Measurements from ENCODE around the gene AKR1E2.

AKR1E2 gene

DNA sequence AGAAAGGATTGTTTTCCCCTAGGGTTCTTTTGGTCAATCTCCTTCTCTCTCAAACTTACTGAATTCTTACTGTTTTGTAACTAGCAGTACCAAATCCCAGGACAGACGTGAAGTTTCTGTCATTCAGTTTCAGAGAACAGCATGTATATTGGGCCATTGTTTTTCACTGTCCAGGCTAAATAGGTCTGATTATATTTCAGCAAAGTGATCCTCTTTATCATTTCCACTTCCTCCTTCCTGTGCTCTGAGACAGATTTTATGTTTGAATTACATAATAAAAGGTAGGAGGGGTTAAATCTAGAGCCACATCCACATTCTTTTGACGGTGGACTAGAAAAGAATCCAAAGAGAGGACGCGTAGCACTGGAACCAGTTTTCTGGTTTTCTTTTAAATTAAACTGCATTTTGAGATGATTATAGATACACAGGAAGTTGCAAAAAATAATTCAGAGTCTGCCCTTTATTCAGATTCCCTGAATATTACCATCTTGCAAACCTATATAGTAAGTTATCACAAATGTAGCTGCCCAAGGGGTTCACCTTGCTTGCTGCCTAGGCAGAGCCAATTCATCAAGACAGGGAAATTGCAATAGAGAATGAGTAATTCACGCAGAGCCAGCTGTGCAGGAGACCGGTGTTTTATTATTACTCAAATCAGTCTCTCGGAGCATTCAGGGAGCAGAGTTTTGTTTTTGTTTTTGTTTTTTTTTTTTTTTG lies 40.1 kb downstream of the AKR1E2 start:
- Histone ChIP-seq H3K9ac (ENCODE audit: low read length in 2 of 2) (no peak overlapping the region), H3K36me3 (ENCODE audit: control insufficient read depth in 2 of 2, insufficient read depth in 2 of 2, low read length in 2 of 2) (no peaks in the 10 kb centered on the region), H3K4me1 (ENCODE audit: control insufficient read depth, insufficient read depth, low read length) (no peaks in the 10 kb centered on the region), H3K27me3 (ENCODE audit: control insufficient read depth in 1 of 2, insufficient read depth in 2 of 2, low read length in 2 of 2) (no peaks in the 10 kb centered on the region), H3K4me3 (ENCODE audit: low read length in 2 of 2) (no peak overlapping the region), H3K27ac (ENCODE audit: low read length) (no peak overlapping the region), H3K9me3 (ENCODE audit: control insufficient read depth in 2 of 2, low read length in 2 of 2) (no peaks in the 10 kb centered on the region)

DNA sequence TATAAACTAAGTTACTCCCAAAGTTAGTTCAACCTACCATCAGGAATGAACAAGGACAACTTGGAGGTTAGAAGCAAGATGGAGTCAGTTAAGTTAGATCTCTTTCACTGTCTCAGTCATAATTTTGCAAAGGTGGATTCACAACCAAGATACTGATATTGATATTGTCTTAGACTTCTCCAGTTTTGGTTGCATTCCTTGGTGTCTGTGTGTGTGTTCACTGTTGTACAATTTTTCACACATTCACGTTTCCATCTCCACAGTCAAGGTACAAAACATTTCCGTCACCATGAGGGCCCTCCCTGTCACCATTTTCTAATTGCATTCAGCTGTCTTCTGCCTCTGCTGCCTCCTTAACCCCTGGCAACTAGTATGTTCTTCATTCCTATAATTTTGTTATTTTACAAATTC lies 41.1 kb downstream of the AKR1E2 start:
- Histone ChIP-seq H3K9ac (ENCODE audit: low read length in 2 of 2) (no peak overlapping the region), H3K9me3 (ENCODE audit: control insufficient read depth in 2 of 2, low read length in 2 of 2) (no peaks in the 10 kb centered on the region), H3K27me3 (ENCODE audit: control insufficient read depth in 1 of 2, insufficient read depth in 2 of 2, low read length in 2 of 2) (no peaks in the 10 kb centered on the region), H3K27ac (ENCODE audit: low read length) (no peak overlapping the region), H3K4me1 (ENCODE audit: control insufficient read depth, insufficient read depth, low read length) (no peaks in the 10 kb centered on the region), H3K36me3 (ENCODE audit: control insufficient read depth in 2 of 2, insufficient read depth in 2 of 2, low read length in 2 of 2) (no peaks in the 10 kb centered on the region), H3K4me3 (ENCODE audit: low read length in 2 of 2) (no peak overlapping the region)

DNA sequence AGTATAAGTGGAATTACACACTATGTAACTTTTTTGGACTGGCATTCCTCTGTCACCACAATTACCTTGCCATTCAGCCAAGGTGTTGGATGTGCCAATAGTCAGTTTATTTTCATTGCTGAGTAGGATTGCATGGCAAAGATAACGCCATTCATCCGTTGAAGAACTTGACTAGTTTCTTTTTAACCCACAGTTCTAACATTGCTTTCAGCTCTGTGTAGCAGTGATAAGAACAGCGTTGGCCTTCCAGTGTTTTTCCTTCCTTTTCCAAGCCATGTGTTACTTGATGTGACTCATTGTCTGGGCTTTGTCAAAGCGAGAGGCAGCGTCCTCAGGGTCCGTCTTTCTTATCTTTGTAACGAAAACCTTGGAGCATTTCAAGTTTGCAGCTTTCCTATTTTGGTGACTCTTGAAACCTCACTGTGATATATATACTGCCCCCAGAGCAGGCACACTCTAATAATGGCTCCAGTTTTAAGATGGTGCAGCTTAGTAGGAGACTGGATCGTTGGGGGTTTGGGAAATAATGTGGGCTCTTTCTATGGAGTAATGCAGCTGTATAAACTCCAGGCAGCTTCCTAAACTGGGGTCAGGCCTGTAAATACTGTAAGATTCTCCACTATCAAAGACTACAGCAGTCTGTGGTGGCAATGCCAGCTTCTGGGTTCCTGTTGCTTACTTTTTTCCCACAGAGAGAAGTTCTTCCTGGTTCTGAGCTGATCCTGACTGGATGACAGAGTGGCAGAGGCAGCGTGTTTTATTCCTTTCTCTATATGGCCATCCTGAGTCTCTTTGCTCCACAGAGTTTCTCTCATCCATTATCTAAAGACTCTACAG lies 41.7 kb downstream of the AKR1E2 start:
- H3K36me3 ChIP-seq (ENCODE audit: control insufficient read depth in 2 of 2, insufficient read depth in 2 of 2, low read length in 2 of 2): no peaks in the 10 kb centered on the region
- H3K27ac ChIP-seq (ENCODE audit: low read length): no peak overlapping the region
- H3K27me3 ChIP-seq (ENCODE audit: control insufficient read depth in 1 of 2, insufficient read depth in 2 of 2, low read length in 2 of 2): no peaks in the 10 kb centered on the region
- no peak overlapping the region for H3K4me3 ChIP-seq (ENCODE audit: low read length in 2 of 2)
- H3K9me3 ChIP-seq (ENCODE audit: control insufficient read depth in 2 of 2, low read length in 2 of 2): no peaks in the 10 kb centered on the region
- H3K9ac ChIP-seq (ENCODE audit: low read length in 2 of 2): no peak overlapping the region
- H3K4me1 ChIP-seq (ENCODE audit: control insufficient read depth, insufficient read depth, low read length): no peaks in the 10 kb centered on the region

DNA sequence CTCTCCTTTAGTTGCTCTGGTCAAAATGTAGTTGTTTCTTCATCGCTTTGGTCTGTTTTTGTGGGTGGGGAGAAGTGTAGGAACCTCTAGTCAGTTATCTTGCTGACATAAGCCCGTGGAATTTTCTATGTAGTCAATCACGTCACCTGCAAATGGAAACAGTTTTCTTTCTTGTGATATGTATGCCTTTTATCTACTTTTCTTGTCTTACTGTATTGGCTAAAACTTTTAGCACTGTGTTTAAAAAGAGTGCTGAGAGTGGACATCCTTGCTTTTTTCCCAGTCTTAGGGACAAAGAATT lies 42.3 kb downstream of the AKR1E2 start:
- no peak overlapping the region for H3K27ac ChIP-seq (ENCODE audit: low read length)

DNA sequence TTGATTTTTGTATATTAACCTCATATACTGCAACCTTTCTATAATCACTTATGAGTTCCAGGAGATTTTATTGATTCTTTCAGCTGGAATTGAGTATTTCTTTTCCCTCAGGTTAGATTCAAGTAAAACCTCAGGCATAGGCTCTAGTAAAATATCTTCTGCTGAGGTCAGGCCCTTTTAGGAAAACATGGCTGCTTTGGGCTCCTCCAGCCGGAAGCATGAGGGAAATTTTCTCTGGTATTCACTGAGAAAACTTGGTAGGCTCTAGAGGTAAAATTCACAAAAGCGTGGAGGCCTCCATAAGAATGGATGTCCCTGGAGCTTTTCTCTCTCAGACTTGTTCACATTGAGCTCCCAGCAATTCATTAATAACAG lies 56.7 kb downstream of the AKR1E2 start:
- Histone ChIP-seq H3K4me1 (ENCODE audit: control insufficient read depth, insufficient read depth, low read length) (no peaks in the 10 kb centered on the region), H3K27me3 (ENCODE audit: control insufficient read depth in 1 of 2, insufficient read depth in 2 of 2, low read length in 2 of 2) (no peaks in the 10 kb centered on the region), H3K4me3 (ENCODE audit: low read length in 2 of 2) (no peak overlapping the region), H3K27ac (ENCODE audit: low read length) (no peak overlapping the region), H3K9ac (ENCODE audit: low read length in 2 of 2) (no peak overlapping the region), H3K9me3 (ENCODE audit: control insufficient read depth in 2 of 2, low read length in 2 of 2) (no peaks in the 10 kb centered on the region), H3K36me3 (ENCODE audit: control insufficient read depth in 2 of 2, insufficient read depth in 2 of 2, low read length in 2 of 2) (peaks cover 0 to 2% of the 10 kb centered on the region in 2 donors)

More for the DNA sequence above, 42.3 kb downstream of the AKR1E2 start:
- Histone ChIP-seq H3K4me3 (ENCODE audit: low read length in 2 of 2) (no peak overlapping the region), H3K36me3 (ENCODE audit: control insufficient read depth in 2 of 2, insufficient read depth in 2 of 2, low read length in 2 of 2) (no peaks in the 10 kb centered on the region), H3K9me3 (ENCODE audit: control insufficient read depth in 2 of 2, low read length in 2 of 2) (no peaks in the 10 kb centered on the region), H3K9ac (ENCODE audit: low read length in 2 of 2) (no peak overlapping the region), H3K27me3 (ENCODE audit: control insufficient read depth in 1 of 2, insufficient read depth in 2 of 2, low read length in 2 of 2) (no peaks in the 10 kb centered on the region), H3K4me1 (ENCODE audit: control insufficient read depth, insufficient read depth, low read length) (no peaks in the 10 kb centered on the region)

DNA sequence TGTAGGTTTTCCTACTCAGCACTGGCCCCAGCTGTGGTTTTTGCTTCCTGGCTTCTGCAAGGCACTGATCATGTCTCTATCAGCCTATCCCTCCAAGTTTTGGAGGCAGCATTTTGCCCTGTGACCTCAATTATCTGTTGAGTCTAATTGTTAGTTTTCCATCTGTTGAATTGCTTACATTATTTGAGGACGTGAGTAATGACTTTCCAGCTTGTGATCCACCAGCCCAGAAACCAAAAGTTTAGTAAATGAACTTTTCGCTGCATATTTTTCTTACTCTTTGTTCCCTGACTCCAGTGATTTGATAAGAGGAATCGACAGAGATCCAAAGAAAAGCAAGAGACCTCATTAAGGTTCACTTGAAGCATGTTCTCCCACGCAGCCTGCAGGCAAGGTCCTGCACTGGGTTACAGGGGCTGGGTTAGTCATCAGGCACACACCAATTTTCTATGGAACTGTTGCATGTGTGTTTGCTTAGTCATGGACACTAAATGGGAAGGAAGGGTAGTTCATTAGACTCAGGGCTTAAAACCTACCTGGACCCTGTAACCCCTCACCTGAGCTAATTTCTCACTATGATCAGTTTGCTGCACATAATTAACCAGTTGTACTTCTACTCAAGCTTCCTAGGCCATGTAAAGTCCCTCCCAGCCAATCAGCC lies 57.2 kb downstream of the AKR1E2 start:
- H3K27ac ChIP-seq (ENCODE audit: low read length): no peak overlapping the region
- no peak overlapping the region for H3K9ac ChIP-seq (ENCODE audit: low read length in 2 of 2)
- H3K9me3 ChIP-seq (ENCODE audit: control insufficient read depth in 2 of 2, low read length in 2 of 2): no peaks in the 10 kb centered on the region
- H3K4me3 ChIP-seq (ENCODE audit: low read length in 2 of 2): no peak overlapping the region
- H3K27me3 ChIP-seq (ENCODE audit: control insufficient read depth in 1 of 2, insufficient read depth in 2 of 2, low read length in 2 of 2): no peaks in the 10 kb centered on the region
- H3K36me3 ChIP-seq (ENCODE audit: control insufficient read depth in 2 of 2, insufficient read depth in 2 of 2, low read length in 2 of 2): peaks cover 0 to 2% of the 10 kb centered on the region in 2 donors
- H3K4me1 ChIP-seq (ENCODE audit: control insufficient read depth, insufficient read depth, low read length): no peaks in the 10 kb centered on the region

DNA sequence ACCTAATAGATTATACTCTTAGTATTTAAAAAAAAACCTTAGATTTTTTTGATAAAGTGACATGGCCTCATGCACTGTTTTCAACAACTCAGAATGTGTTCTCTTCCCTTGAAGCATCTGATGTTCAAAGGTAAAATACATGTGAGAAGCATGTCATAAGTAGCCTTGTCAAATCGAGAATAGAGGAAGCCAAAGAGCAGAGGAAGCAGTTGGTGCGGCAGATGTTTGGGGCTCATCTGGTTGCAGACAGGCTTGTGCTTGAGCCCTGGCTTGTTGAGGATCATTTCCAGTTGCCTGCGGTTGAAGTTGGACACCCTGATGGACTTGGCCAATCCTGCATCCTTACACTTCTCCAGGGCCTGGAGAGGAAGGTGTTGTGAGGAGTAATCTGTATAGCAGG lies 59.2 kb downstream of the AKR1E2 start:
- no peak overlapping the region for H3K27ac ChIP-seq (ENCODE audit: low read length)
- H3K9me3 ChIP-seq (ENCODE audit: control insufficient read depth in 2 of 2, low read length in 2 of 2): no peaks in the 10 kb centered on the region
- no peaks in the 10 kb centered on the region for H3K4me1 ChIP-seq (ENCODE audit: control insufficient read depth, insufficient read depth, low read length)
- no peaks in the 10 kb centered on the region for H3K27me3 ChIP-seq (ENCODE audit: control insufficient read depth in 1 of 2, insufficient read depth in 2 of 2, low read length in 2 of 2)
- H3K36me3 ChIP-seq (ENCODE audit: control insufficient read depth in 2 of 2, insufficient read depth in 2 of 2, low read length in 2 of 2): peaks cover 0 to 2% of the 10 kb centered on the region in 2 donors
- H3K9ac ChIP-seq (ENCODE audit: low read length in 2 of 2): no peak overlapping the region
- no peak overlapping the region for H3K4me3 ChIP-seq (ENCODE audit: low read length in 2 of 2)

DNA sequence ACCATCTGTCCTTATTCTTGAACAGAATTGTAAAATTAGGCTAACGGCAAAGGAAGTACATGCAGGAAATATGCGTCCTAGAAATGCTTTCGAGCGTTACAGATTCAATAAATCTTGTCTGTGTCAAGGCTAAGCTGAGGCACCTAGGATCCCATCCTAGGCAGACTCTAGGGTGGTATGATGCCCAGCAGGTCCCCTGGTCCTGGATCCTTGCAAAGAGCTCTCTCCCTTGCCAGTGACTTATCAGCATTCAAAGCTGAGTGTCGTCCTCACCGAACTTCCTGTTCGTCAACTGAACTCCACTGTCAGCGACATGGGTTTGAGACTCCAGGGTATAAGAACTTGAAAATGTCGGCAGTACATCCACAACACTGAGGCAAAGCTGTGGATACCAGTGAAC lies 61.5 kb downstream of the AKR1E2 start:
- Histone ChIP-seq H3K9ac (ENCODE audit: low read length in 2 of 2) (no peak overlapping the region), H3K4me1 (ENCODE audit: control insufficient read depth, insufficient read depth, low read length) (no peaks in the 10 kb centered on the region), H3K4me3 (ENCODE audit: low read length in 2 of 2) (no peak overlapping the region), H3K27ac (ENCODE audit: low read length) (no peak overlapping the region), H3K36me3 (ENCODE audit: control insufficient read depth in 2 of 2, insufficient read depth in 2 of 2, low read length in 2 of 2) (peaks cover 0 to 2% of the 10 kb centered on the region in 2 donors), H3K9me3 (ENCODE audit: control insufficient read depth in 2 of 2, low read length in 2 of 2) (no peaks in the 10 kb centered on the region), H3K27me3 (ENCODE audit: control insufficient read depth in 1 of 2, insufficient read depth in 2 of 2, low read length in 2 of 2) (no peaks in the 10 kb centered on the region)

DNA sequence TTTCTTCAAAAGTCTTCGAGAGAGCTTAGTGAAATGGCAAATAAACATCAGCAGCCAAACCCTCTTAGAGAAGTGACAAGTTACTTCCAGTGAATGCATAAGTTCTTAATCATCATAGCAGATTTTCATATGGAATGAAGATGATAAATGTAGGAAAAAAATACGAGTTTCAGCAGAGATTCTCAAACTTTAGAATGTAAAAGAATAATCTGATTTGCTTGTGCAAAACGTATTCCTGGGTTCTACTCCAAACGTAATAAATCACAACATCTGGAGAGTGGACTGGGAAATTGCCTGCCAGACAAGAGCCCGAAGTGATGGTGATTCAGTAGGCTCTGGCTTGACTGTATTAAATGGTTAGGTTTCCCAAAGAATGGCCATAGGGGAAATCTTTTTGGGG lies 62.2 kb downstream of the AKR1E2 start:
- H3K9me3 ChIP-seq (ENCODE audit: control insufficient read depth in 2 of 2, low read length in 2 of 2): no peaks in the 10 kb centered on the region
- no peak overlapping the region for H3K4me3 ChIP-seq (ENCODE audit: low read length in 2 of 2)
- H3K9ac ChIP-seq (ENCODE audit: low read length in 2 of 2): no peak overlapping the region
- H3K36me3 ChIP-seq (ENCODE audit: control insufficient read depth in 2 of 2, insufficient read depth in 2 of 2, low read length in 2 of 2): peaks cover 0 to 2% of the 10 kb centered on the region in 2 donors
- no peak overlapping the region for H3K27ac ChIP-seq (ENCODE audit: low read length)
- H3K27me3 ChIP-seq (ENCODE audit: control insufficient read depth in 1 of 2, insufficient read depth in 2 of 2, low read length in 2 of 2): no peaks in the 10 kb centered on the region
- H3K4me1 ChIP-seq (ENCODE audit: control insufficient read depth, insufficient read depth, low read length): no peaks in the 10 kb centered on the region

DNA sequence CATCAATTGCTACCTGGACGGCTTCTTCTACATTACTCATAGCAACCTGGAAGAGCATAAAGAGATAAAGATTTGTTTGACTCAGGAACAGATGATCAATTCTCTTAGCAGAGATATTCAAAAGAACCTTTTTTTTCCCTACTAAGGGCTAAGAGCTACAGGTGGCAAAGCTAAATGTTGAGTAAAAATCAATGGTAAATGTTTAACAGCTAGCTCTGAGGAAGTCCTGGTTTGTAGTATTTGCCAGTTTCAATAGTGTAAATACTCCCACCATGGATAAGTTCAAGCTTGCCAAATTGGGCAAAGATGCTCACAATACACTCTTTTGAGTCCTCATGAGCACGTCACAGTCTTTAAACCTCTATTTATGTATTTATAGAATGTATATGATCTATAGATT lies 64.0 kb downstream of the AKR1E2 start:
- Histone ChIP-seq H3K27ac (ENCODE audit: low read length) (no peak overlapping the region), H3K9me3 (ENCODE audit: control insufficient read depth in 2 of 2, low read length in 2 of 2) (no peaks in the 10 kb centered on the region), H3K36me3 (ENCODE audit: control insufficient read depth in 2 of 2, insufficient read depth in 2 of 2, low read length in 2 of 2) (peaks cover 0 to 2% of the 10 kb centered on the region in 2 donors), H3K9ac (ENCODE audit: low read length in 2 of 2) (no peak overlapping the region), H3K27me3 (ENCODE audit: control insufficient read depth in 1 of 2, insufficient read depth in 2 of 2, low read length in 2 of 2) (no peaks in the 10 kb centered on the region), H3K4me3 (ENCODE audit: low read length in 2 of 2) (no peak overlapping the region), H3K4me1 (ENCODE audit: control insufficient read depth, insufficient read depth, low read length) (no peaks in the 10 kb centered on the region)

DNA sequence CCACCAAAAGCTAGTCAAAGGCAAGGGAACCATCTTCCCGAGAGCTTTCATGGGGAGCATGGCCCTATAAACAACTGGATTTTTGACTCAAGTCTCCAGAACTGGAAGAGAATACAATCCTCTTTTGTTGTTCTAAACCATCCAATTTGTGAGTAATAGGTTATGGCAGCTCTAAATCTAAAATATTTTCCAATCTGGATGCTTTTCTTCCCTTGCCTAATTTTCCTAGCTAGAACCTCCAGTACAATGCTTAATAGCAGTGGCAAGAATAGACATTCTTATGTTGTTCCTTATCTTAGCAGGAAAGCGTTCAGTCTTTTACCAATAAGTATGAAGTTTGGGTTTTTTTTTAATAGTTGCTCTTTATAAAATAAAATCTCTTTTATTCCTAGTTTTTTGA lies 66.7 kb downstream of the AKR1E2 start:
- H3K36me3 ChIP-seq (ENCODE audit: control insufficient read depth in 2 of 2, insufficient read depth in 2 of 2, low read length in 2 of 2): no peaks in the 10 kb centered on the region
- no peak overlapping the region for H3K4me3 ChIP-seq (ENCODE audit: low read length in 2 of 2)
- no peak overlapping the region for H3K27ac ChIP-seq (ENCODE audit: low read length)
- no peaks in the 10 kb centered on the region for H3K27me3 ChIP-seq (ENCODE audit: control insufficient read depth in 1 of 2, insufficient read depth in 2 of 2, low read length in 2 of 2)
- H3K9ac ChIP-seq (ENCODE audit: low read length in 2 of 2): no peak overlapping the region
- H3K9me3 ChIP-seq (ENCODE audit: control insufficient read depth in 2 of 2, low read length in 2 of 2): no peaks in the 10 kb centered on the region
- H3K4me1 ChIP-seq (ENCODE audit: control insufficient read depth, insufficient read depth, low read length): no peaks in the 10 kb centered on the region

All from stomach smooth muscle (tissue), 2 donors.